GM18517 (cell line): ENCODE measurements around the gene GALNT16.

Experiments
- ATAC-seq: cut with Tn5 transposase; IDR thresholded peaks from one replicate; pipeline ENCODE4 v1.9.1; 2021; ENCODE audit warnings: mild to moderate bottlenecking, moderate library complexity; ENCODE audit not compliant: unreplicated experiment

The GALNT16 gene

DNA sequence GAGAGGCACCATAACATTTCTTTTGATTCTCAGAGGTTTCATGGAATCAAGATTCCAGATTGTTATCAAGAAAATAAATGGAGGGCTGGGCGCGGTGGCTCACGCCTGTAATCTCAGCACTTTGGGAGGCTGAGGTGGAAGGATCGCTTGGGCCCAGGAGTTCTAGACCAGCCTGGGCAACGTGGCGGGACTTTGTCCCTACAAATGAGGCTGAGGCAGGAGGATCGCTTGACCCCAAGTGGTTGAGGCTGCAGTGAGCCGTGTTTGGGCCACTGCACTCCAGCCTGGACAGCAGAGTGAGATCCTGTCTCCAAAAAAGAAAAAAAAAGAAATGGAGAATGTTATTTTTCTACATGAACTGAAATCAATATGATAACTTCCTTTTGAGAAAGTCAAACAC, 139.8 kb downstream of the GALNT16 start:
- ATAC-seq: no peak

DNA sequence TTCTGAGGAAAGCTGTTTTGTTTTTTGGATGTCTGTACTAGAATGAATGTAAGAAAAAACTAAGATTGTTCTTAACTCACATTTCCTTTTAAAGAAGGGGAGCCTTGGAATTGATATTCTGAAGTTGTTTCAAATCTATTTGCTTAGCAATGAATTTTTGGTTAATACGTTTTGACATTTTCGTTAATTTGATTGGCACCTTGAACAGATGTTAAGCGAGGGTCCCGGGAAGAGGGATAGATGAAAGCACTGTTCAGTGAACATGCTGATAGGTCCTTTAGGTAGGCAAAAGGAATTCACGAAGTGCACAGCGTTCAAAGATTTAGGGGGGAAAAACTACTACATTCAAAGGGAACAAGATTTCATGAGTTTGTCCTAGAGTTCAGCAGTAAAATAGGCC, 140.2 kb downstream of the GALNT16 start:
- no peak for ATAC-seq

- ATAC-seq: no peak
Measured at GRCh38 chr14:69401841-69402240, 141.9 kb downstream of the GALNT16 start.

DNA sequence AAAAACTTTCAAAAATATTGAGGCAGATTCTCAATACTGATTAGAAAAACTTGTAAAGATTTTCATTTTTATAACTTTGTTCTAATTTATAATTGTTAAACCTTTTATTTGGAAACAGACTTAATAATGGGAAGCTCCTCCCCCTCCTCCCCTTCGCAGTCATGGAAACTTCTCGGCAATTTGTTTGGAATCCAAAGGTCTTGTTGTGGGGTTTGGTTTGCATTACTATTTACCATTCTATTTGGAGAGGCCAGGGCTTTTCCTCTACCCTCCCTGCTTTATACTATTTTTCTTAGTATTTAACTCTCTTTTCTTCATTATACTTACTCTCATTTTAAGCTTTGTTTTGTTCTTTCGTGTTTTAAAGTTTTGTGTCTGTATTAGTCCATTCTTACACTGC, 144.5 kb downstream of the GALNT16 start:
- no peak for ATAC-seq

DNA sequence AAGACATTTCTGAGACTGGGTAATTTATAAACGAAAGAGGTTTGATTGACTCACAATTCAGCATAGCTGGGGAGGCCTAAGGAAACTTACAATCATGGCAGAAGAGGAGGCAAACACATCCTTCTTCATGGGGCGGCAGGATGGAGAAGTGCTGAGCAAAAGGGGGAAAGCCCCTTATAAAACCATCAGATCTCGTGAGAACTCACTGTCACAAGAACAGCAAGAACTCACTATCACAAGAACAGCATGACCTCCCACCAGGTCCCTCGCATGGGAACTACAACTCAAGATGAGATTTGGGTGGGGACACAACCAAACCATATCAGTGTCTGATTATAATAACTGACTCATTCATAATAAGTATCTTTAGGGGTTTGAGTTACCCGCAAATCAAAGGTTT, 144.9 kb downstream of the GALNT16 start:
- no peak for ATAC-seq

DNA sequence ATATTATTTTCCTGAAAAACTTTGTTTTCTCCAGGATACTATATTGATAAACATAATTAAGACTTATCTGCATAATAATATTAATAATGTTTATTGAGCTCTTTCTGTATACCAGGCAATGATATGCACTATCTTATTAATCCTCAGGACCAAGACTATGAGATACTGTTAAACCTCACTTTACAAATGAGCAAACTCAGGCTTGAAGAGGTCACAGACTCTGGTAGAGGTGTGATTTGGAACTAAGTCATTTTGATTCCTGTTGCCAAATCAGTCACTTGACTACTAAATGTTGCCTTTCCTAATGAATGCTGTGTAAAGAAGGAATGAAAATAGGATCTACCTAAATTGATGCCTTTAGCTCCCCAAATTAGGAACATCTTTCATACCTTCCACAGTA, 145.8 kb downstream of the GALNT16 start:
- no peak for ATAC-seq
